WTC11 (cell line): ENCODE measurements around the gene KIF21A.

ENCODE experiments used
- CTCF ChIP-seq: fragments of 200-600 bp; IDR thresholded peaks from 2 replicates; pipeline ENCODE4 v1.8.0; 2022; ENCODE audit warnings: antibody characterized with exemption
- FOXP4 ChIP-seq: sonication (generic); formaldehyde crosslinking; IDR thresholded peaks from 2 replicates; pipeline ENCODE4 v1.8.0; 2022; ENCODE audit warnings: mild to moderate bottlenecking, missing genetic modification reagents
- NR3C1 ChIP-seq: sonication (generic); formaldehyde crosslinking; conservative IDR thresholded peaks from 2 replicates; pipeline ENCODE4 v1.8.1; 2023; ENCODE audit warnings: low read depth, mild to moderate bottlenecking, missing genetic modification reagents
- SMAD3 ChIP-seq: sonication (generic); formaldehyde crosslinking; IDR thresholded peaks from 2 replicates; pipeline ENCODE4 v1.8.0; 2022; ENCODE audit warnings: missing genetic modification reagents, mild to moderate bottlenecking, borderline replicate concordance
- SMAD4 ChIP-seq: sonication (generic); formaldehyde crosslinking; IDR thresholded peaks from 2 replicates; pipeline ENCODE4 v1.8.0; 2022; ENCODE audit warnings: mild to moderate bottlenecking, missing genetic modification reagents
- USF2 ChIP-seq: sonication (generic); formaldehyde crosslinking; IDR thresholded peaks from 2 replicates; pipeline ENCODE4 v1.8.1; 2023; ENCODE audit warnings: mild to moderate bottlenecking, missing genetic modification reagents, moderate library complexity

GRCh38 chr12:39292125-39292630 is 150.7 kb downstream of the KIF21A start:
- TF ChIP-seq CTCF: no peak
- TF ChIP-seq USF2 (CRISPR knock-in tag): no peak
- TF ChIP-seq SMAD3: no peak
- no peak for TF ChIP-seq FOXP4
- no peak for TF ChIP-seq SMAD4 (CRISPR knock-in tag)
- TF ChIP-seq NR3C1 (CRISPR knock-in tag): no peak
